ENCODE results near the gene ANAPC4.

ANAPC4 gene

DNA sequence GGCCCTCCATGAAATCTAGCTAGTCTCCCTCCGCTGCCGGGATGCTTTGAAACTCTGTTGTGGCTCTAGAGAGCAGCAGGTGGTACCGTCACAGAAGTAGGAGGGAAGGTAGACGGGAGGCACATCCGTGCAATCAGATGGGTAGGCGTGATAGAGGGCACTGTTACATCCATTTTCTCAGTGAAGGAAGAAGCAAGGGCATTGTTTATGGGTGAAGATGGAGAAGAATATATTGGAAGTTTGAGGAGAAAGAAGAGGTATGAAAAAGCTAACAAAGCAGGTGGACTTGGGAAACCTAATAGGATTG, 1.3 kb downstream of the ANAPC4 start:
- no peak for DNase-seq (ENCODE audit: low read depth in 3 of 3, low spot score in 1 of 3)

DNA sequence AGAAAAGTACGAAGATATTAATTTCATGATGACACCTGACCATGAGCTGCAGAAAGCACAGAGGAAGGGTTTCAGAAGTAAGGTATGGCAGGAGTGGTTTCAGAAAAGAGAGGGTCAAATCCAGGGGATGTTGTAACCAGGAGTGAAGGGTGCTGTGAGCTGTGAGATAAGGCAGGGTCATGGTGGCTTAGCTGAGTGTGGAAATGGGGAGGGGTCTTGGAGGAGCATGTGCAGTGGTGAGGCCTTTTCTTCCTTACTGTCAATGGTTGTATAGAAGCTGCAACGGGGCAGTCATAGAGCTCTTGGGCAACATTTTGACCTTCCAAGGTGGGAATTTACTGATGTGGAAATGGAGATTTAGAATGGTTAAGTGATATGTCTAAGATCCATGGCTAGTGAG, 2.5 kb downstream of the ANAPC4 start:
- no peak for DNase-seq (ENCODE audit: low read depth in 3 of 3, low spot score in 1 of 3)

DNA sequence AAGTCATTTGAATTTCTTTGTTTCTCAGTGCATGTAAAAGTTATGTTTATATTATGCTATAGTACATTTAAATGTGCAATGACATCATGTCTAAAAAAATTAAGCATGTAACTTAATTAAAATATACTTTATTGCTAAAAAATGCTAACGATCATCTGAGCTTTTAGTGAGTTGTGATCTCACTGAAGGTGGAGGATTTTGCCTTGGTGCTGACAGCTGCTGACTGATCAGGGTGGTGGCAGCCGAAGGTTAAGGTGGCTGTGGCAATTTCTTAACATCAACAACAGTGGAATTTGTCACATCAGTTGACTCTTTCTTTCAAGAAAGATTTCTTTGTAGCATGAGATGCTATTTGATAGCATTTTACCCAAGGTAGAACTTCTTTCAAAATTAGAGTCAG, 6.6 kb downstream of the ANAPC4 start:
- no peak for DNase-seq (ENCODE audit: low read depth in 3 of 3, low spot score in 1 of 3)

DNA sequence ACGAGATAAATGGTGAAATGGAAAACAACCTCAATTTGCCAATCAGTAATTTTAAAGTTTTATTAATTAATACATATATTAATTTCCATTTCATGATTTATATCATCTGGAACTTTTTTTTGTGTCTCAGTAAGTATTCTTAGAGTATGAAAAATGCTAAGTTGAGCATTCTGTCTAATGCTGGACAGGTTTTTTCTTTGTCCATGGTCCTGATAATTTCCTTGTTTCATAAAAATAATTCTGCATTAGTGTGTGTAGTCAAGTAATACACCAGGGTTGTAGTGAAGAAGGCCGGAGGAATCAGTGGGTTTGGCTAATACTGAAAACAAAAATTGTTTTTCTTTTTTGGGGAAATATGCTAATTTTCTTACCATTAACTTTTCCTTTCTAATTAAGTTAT, 9.9 kb downstream of the ANAPC4 start:
- no peak for DNase-seq (ENCODE audit: low read depth in 3 of 3, low spot score in 1 of 3)

DNA sequence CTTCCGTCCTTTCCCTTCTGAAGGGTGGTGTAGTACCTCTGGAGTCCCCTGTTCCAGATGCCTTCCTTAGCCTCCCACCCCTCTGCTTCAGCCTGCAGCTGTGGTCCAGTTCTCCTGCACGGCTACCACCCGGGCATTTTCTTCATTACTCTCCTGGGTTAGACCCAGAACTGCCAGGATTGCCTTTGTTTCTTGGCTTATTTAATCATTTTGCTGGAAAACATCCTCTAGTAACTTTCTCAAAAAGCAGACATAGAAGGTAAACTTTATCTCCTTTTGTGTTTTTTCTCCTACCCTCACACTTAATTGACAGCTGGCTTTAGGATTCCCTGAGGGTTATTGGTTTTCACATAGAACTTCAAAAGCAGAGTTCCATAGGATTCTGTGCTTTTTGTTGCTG, 20.2 kb downstream of the ANAPC4 start:
- DNase-seq (ENCODE audit: low read depth in 3 of 3, low spot score in 1 of 3) = no peak

DNA sequence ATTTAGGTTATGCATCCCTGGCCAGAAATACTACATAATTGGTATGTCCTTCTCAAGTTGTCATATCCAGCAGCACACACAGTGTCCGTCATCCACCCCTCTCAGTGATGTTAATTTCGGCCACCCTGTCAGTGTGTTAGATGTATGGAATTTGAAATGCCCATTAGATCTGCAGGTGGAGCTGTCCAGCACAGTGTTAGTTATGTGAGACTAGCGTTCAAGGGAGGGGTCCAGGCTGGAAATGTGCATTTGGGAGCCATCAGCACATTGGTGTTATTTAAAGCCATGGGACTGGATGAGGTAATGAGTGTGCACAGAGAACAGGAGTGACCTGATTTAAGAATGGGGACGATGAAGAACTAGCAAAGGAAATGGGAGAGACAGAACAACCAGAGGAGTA, 22.4 kb downstream of the ANAPC4 start:
- DNase-seq (ENCODE audit: low read depth in 3 of 3, low spot score in 1 of 3) = no peak

DNA sequence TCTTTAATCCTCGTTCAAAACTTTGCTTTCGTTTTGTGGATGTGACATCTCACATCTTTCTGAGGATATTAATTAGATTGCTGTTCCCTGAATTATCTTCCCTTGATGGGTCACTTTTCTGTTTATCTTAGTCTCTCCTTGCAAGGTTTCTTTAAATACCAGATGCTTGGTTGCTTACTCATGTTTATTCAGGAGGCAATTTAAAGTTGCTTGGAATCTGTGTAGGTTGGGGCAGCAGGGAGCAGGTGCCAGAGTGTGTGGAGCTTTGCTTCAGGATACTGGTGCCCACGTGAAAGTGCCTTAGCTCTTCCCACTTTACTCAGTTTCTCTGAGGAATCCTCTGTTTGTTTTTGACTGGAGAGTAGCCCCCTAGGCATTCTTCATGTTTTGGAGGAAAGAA, 24.0 kb downstream of the ANAPC4 start:
- DNase-seq (ENCODE audit: low read depth in 3 of 3, low spot score in 1 of 3) = no peak

DNA sequence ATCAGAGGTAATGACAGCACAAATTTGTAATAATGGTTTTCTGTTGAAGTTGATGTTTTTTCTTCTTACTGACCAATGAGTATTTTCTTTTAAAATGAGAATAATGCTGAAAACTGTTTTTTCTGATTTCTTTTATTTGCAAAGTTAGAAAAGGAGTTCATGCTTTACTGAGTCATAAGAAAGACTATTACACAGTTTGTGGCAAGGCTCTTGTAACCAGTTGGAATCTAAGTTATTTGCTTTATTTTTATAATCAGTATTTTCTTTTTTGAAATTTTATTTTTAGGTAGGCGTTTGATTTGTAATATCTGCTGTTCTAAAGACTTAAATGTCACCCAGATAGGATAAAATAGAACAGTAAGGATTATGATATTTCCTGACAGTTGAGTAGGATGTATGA, 25.5 kb downstream of the ANAPC4 start:
- DNase-seq (ENCODE audit: low read depth in 3 of 3, low spot score in 1 of 3) = no peak

DNA sequence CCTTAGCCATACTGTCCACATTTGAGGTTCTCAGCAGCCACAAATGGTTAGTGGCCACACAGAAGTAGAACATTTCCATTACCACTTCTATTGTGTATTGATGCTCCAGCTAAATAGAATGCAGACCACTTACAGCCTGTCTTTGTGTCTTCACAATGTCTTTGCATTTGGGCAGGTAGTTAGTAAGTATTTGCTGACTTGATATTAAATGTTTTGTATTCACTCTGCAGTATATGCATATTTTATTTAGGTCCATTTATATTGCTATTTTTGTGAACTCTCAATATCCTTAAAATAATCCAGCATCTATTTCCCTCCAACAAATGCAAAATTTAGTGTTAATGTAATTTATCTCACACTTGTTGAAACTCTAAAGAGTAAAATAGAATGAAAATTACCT, 26.6 kb downstream of the ANAPC4 start:
- DNase-seq (ENCODE audit: low read depth in 3 of 3, low spot score in 1 of 3) = no peak

DNA sequence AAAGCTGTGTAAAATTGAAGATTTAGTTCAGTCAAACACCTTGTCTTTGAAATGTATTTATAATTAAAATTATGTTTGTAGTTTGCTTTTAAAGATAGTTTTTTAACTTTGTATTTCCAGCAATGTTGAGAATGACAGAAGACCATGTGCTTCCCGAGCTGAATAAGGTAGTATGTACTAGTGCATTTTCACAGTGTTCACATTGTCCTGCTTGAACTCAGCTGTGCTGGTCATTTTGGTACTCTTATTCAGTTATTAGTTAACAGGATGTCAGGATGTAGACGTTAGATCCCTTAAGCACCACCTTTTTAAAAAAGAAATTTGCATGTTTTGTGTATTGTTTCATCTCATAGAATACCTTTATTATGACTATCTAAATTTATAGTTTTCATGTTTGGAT, 28.4 kb downstream of the ANAPC4 start:
- no peak for DNase-seq (ENCODE audit: low read depth in 3 of 3, low spot score in 1 of 3)

DNA sequence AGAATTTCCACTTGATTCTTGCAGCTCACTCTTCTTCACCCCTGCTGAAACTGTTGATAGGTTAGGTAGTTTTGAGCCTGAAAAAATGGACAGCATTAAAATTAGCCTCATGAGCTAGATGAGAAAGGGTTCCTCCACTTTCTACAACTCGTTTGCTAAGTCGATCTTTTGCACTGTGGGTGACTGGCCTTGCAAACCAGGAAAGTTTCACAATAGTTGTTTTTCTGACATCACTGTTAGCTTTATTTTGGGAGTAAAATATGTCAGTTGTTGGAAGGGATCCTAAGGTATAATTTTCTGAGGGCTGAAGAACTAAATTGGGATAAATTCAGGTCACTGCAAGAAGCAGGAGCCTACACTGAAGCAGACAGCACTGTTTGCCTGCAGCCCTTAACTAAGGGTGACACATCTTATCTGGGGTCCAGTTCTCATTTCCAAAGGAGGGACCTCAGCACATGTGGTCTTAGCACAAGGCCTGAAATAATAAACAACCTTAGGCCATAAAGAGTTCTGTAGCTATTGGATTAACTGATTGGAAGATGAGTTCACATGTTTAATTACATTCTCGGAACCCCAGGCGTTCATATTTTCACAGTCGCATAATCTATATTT, 29.1 kb downstream of the ANAPC4 start:
- no peak for DNase-seq (ENCODE audit: low read depth in 3 of 3, low spot score in 1 of 3)

DNA sequence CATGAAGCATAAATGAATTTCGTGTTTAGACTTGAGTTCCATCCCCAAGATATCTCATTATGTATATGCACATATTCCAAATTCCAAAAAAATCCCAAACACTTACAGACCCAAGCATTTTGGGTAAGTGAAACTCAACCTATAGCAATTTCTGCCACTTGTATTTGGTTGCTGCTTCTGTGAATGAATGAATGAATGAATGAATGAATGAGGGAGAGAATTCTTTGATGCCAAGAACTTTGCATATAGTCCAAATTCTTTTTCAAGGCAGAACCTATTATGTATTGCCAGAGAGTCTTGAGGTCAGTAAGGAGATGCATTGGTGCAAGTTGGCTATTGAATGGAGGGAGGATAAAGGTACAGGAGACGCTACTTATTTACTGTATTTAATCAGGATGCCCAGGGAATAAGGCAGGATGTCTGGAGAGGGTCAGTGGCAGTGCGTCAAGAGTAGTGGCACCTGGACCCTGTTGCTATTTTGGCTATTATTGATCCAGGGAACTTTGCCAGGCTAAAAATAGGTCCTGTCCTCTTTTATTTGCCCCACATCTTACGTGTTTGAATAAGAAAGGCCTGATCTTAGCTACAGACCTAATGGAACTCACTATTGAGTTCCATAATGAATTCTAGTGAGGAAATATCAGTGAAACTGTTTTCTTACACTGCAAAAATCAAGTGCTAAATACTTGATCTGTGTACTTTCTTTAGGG, 33.9 kb downstream of the ANAPC4 start:
- no peak for DNase-seq (ENCODE audit: low read depth in 3 of 3, low spot score in 1 of 3)

DNA sequence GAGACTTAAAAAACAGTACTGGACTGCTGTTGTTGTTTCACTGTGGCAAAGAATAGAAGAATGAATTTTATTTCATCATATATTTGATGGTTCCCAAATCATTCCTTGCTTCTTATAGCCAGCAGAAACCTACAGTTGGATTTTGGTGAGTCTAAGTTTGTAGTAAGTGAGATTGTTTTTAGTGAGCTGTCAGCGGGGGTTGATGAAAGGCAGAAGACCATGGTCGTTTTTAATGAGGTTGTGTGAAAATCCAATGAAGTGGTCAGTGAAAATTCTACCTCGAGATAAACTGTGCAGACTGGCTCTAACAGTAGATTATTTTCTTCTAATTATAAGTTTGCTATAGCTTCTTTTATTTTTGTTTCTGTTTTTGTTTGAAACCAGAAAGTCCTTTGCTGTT, 36.2 kb downstream of the ANAPC4 start:
- DNase-seq (ENCODE audit: low read depth in 3 of 3, low spot score in 1 of 3) = no peak

DNA sequence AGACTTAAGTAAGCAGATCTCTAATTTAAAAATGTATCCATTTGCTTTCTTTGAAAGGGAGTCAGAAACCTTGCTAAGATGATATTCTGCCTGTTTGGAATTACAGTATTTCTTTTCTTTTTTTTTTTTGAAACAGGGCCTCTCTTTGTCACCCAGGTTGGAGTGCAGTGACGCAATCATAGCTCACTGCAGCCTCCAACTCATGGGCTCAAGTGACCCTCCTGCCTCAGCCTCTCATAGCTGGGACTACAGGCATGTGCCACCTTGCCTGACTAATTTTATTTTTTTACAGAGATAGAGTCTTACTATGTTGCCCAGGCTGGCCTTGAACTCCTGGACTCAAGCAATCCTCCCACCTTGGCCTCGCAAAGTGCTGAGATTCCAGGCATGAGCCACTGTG, 40.0 kb downstream of the ANAPC4 start:
- DNase-seq (ENCODE audit: low read depth in 3 of 3, low spot score in 1 of 3) = no peak

DNA sequence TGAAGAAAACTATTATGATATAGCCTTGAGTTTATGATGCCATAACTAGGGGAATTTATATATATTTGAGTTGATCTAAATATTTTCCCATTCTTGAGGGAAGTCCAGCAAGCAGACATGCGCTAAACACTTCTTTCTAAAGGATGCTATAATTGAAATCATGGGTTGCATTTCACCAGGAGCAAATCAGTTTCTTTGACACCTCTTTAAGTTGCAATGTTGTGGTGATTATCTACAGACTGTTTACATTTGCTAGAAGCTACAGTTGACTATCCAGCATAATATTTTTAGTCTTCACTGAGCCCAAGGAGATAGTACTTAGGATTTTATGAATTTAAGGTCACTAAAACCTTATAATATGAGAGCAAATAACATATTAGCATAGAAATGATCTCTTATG, 43.9 kb downstream of the ANAPC4 start:
- no peak for DNase-seq (ENCODE audit: low read depth in 3 of 3, low spot score in 1 of 3)

DNA sequence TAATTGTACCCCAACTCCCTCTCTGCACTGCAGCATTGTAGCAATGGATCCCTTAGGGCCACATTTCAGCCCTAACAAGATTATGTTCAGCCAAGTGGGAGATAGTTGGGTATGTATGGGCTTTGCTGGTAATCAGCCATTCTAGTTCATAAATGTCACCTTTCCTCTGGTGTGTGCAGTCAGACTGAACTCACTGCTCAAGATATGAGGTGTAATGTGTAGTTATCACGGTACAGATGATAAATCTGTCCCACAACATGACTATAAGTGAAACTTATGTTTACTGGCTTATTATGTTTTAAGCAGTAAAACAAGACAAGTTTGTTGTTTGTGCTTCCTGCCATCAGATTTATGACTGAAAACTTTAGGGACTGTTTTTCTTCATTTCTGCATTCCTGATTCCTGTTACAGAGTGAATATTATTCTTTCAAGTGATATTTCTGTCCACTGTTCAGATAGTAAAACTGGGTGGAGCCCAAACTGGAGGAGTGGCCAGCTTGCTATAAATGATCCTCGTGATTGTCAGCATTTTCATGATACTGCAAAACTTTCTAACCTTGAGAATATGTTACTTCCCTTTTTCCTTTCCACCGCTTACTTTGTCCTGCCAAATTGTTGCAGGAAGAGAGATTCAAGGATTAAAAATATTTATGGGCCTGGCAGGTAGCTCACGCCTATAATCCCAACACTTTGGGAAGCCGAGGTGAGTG, 44.9 kb downstream of the ANAPC4 start:
- no peak for DNase-seq (ENCODE audit: low read depth in 3 of 3, low spot score in 1 of 3)

DNA sequence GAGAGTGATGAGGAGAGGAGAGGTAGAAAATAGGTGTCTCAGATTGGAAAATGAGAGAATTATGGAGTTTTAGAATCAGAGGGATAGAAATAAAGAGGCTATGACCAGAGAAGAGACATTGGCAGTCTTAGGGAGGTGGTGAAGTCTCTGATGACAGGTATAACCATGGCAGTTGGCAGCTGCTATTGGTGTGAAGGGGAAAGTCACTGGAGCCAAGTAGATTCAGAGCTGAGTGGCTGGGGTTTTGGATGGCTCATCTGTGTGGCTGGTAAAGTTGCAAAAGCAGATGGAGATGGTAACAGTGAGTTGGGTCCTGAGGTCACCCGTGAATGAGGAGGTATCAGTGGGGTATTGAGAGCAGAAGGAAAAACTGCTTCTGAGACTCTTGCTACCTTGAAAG, 46.5 kb downstream of the ANAPC4 start:
- DNase-seq (ENCODE audit: low read depth in 3 of 3, low spot score in 1 of 3) = no peak

DNA sequence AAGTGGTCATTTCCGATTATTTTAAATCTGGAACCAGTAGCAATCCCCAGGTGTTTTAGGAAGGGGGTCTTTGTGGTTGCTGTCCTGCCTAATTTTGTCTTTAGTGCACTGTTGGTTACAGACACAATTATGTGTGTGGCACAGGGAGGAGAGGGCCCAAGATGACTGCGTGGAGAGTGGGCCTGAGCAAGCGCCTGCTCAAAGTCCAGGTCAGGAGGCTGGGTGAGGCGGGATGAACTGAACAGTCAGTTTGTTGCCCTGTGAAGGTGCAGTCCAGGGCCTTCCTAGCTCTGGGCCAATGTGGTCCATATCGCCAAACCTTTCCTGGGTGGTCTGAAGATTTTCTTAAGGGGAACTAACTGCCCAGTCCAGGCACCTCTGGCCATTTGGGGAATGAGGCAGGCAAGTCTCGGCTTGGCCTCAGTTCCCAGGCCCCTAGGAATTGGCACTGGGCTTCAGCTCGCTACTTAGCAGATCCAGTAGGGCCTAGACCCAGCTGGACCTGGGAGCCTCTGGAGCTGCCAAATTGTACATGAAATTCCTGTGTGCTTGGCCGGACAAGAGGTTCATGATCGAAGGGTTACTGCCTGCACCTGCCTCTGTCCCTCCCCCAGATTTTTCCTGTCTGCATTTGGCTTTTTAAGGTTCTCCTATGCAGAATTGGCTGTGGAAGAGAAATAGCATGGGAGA, 47.6 kb downstream of the ANAPC4 start:
- no peak for DNase-seq (ENCODE audit: low read depth in 3 of 3, low spot score in 1 of 3)

DNA sequence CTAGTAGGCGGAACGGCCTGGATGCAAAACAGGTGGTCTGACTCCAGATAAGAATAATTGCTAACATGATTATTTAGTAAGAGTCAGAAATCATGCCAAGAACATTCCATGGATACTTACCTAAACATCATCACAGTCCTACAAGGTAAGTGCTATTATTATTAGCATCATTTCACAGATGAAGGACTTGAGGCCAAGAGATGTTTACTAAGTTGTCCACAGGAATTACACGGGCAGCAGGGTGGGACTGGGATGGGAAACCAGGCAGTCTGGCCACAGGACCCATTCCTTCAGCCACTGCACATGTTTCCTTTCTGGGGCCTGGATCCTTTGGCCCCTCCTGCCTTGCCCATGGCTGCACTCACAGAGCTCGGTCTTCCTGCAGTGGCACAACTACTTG, 48.3 kb downstream of the ANAPC4 start:
- no peak for DNase-seq (ENCODE audit: low read depth in 3 of 3, low spot score in 1 of 3)

DNA sequence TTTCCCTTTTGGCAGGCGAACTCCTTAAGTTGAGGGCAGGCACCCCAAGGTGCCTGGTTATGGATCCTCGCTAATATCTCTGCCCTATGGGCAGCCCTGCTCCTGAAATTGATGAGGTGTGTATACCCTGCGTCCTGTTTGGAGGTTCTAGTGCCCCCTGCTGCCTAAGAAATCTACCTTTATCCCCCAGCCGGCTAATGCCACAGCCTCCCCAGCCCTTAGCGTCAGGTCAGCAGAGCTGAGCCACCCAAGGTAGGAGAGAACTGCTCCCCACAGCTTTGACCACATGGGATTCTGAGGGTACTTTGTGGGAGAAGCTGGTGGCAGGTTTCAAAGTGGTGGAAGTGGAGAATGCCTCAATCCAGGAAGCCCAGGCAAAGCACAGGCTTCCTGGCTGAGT, 50.8 kb downstream of the ANAPC4 start:
- no peak for DNase-seq (ENCODE audit: low read depth in 3 of 3, low spot score in 1 of 3)

DNA sequence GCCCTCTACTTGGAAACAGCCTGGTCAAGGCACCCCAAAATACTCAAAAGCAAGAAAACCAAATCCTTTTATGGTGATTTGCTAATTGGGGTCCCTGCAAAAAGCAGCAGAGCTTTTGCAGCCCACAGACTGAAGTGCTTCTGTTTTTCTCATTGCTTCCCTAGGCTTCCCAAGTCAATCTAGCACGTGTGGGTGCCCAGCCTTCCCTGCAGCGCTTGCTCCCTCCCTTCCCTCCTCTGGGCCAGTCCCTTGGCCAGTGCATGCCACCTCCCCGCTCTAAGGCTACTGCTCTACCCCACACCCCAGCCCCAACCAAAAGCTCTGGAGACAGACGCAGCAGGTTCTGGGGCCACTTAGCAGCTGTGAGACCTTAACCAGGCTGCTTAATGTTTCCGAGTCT, 53.6 kb downstream of the ANAPC4 start:
- DNase-seq (ENCODE audit: low read depth in 3 of 3, low spot score in 1 of 3) = no peak
